HG03520 (cell line): ENCODE measurements around the gene EXOC4.

ENCODE experiments used
- ATAC-seq: cut with Tn5 transposase; IDR thresholded peaks from one replicate; pipeline ENCODE4 v1.9.1; 2021; ENCODE audit warnings: mild to moderate bottlenecking, moderate library complexity; ENCODE audit not compliant: unreplicated experiment

Gene EXOC4

GRCh38 chr7:133741078-133741477, 488.2 kb downstream of the EXOC4 start:
- no peak for ATAC-seq

- ATAC-seq = no peak
These were observed 488.8 kb downstream of the EXOC4 start for GRCh38 chr7:133741703-133742102.

DNA sequence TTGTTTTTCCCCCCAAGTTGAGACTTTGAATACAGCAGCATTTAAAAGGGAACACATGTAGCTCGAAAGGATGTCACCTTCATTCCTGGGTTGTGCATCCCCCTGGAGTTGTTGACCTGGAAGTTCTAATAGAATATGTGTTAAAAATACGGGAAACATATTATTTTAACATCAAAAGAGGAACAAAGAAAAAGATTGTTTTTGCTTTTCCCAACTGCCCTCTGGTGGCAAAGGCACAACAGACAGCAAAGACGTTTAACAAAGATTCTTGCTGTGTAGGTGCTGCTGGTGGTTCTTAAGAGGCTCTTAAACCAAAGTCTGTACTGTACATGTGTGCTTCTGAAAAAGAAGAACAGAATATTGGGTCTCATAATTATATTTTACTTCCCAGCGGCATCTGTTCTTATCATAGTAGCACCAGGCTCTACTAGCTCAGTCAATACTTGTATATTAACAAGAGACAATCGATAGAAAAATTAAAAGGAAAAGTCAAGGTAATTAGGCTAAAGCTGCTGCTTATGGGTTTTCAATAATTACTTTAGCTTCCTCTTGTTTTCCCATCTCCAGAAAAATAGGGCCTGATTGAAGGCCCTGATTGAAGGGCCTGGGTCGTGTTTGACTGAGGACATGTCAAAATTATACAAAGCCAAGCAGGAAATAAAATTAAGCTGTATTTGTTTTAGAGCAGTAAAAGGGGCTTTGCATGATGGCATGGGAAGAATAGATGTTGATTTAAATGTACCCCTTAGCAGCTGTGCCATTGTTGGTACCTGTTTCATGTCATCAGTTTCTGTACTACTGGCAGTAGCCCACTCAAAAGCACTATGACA, 490.0 kb downstream of the EXOC4 start:
- ATAC-seq = no peak

DNA sequence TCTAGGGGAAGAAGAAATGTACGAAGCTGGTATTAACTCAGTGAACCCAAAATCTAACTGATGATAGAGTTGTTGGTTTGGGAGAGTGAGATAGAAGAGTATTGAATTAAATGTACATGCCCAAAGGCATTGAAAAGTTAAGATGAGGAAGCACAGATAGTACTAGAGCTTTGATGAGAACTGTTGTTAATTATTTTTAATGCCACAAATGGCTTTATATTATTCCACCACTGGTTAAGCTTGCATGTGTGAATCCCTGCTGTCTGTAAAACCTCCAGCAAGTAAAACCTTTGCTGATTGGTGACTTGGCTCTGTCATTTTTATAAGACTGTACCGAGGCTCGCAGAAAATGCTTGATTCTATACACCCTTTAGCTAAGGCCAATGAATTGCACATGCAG, 491.6 kb downstream of the EXOC4 start:
- ATAC-seq = no peak

- ATAC-seq = no peak
These were observed 493.4 kb downstream of the EXOC4 start for GRCh38 chr7:133746305-133746704.

GRCh38 chr7:133746847-133747246, 494.0 kb downstream of the EXOC4 start:
- no peak for ATAC-seq

DNA sequence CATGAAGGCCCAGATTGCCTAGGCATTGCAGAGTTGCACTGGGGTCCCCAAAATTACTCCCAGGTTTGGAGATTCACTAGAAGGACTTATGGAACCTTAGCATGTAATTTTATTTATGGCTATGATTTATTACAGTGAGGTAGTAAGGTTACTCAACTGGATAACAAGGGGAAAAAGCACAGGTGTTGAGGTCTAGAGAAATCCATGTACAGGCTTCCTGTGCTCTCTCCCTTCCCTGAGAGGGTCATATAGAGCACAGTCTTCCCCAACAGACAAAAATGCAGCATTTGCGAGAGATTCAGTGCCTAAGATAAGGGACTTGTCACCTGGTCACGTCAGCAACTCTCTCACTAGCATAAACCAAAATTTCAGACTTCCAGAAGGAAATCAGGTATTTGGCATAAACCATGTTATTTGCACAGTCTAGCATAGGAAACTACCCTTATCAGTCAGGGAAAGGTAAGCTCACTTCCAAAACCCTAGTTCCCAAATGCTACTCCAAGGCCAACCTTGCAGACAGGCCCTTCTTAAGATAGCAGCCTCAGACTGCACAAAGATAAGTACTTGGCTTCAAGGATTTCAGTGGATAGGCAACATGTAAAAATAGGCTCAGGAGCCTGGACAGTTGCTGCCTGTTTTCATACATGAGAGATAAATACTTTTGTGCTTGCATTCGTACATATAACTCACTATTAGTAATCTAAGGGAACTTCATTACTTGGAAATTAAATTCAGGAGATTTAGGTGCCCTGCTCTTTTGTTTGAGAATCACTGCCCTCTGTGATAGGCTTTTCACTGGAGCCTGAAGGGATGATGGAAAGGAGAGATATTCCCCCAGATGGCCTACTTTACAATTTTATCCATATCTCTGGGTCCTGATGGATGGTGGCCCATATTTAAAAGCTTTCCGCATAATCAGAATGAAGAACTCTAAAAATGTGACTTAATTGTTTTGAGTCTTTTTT, 495.8 kb downstream of the EXOC4 start:
- ATAC-seq = no peak

DNA sequence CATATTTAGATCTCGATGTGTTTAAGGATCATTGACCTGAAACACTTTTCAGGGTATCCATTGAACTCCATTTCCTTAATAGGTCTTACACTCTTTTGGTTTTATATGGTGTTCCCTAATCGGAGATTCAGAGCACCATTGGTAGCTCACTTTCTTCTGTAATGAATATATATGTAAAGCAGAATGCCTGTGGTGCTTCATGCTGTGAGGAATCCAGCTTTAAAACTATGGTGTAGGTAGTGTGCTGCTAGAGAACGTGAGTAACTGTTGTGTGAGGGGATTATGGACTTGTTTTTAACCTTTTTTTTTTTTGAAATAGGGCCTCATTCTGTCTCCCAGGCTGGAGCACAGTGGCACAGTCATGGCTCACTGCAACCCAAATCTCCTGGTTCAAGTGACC, 497.4 kb downstream of the EXOC4 start:
- no peak for ATAC-seq

GRCh38 chr7:133751079-133751478, 498.2 kb downstream of the EXOC4 start:
- ATAC-seq = no peak

- no peak for ATAC-seq
These were observed 500.6 kb downstream of the EXOC4 start for GRCh38 chr7:133753513-133753912.

DNA sequence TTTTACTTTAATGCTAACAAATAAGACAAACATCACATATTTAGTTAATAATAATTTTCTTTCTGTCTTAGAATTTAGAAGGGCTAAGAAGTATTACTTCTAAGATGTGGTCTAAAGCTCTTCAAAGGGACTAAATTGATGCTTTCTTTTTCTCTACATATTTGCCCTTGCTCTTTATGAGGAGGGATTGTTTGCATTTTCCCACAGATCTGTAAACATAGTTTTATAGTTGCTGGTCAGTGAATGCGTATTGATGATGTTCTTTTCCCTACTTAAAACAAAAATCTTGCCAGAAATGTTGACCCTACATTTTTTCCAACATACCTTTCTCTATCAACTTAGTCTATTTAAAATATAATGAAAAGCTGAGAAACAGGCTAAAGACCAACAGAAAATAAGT, 501.8 kb downstream of the EXOC4 start:
- ATAC-seq = no peak

GRCh38 chr7:133755901-133756300, 503.0 kb downstream of the EXOC4 start:
- ATAC-seq = no peak

- ATAC-seq = no peak
These were observed 508.6 kb downstream of the EXOC4 start for GRCh38 chr7:133761443-133761842.

DNA sequence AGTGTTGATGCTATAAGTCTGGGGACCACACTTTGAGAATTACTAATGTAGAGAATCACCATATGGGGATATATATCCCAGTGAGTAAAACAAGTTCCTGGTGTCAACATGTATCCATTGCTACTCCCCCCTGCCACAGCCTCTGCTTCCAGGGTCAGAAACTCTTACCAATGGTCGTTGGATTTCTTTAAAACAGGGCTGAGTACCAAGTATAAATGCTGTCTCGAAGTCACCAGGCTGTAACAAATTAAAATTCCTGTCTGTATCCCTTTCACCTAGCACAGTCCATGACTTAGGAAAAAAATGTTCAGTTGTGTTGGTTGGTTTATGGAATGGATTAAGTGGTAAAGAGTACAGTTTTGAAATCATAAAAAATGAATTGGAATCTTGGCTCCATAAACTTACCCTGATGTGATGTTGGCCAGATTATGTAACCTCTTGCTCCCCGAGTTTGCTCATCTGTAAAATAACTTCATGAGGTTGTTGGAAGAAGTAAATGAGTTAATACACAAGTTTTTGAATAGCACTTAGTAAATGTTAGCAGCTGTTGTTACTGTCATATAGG, 510.3 kb downstream of the EXOC4 start:
- no peak for ATAC-seq

DNA sequence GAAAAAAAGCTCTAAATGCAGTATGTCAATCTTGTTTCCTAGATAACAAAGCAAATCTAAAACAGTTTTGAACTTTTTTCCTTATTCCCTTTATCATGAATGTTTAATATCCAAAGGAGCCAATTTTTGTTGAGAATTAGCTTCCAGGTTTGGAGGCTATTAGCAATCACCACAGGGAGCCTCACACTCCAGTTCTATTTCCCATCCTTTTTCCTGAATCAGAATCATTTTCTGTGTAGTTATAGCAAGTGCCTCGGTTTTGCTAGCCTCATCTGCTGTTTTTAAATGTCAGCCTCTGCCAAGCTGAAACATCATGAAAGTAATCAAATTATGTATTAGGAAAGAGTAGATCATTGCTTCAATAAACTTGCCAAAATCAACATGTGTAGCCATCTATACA, 516.8 kb downstream of the EXOC4 start:
- ATAC-seq = no peak

DNA sequence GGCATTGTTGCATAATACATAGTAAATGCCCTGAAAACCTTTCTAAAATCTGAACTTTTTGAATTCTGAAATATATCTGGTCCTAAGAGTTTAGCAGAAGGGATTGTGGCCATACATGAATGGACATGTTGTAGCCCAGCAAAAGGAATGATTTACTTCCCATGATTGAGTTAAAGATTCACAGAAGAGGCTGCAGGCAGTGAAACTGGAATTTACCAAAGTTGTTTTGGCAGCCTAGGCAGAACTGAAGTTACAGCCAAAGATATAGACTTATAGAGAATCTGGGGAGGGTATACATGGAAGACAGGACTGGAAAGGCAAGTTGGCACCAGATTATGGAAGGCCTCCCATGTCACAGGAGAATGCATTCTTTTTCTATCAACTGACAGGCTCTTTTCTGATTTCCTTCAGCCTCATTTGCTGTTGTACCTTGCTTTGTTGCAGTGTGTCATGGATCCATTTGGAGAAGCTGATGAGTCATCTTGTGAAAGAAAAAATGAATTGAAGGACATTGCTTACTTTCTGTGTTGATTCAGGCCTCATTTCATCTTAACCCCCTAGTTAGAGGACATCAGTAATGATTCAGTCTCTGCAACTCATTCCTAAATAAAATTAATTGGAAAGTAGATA, 518.1 kb downstream of the EXOC4 start:
- ATAC-seq = no peak

- no peak for ATAC-seq
These were observed 519.0 kb downstream of the EXOC4 start for GRCh38 chr7:133771788-133772419.

DNA sequence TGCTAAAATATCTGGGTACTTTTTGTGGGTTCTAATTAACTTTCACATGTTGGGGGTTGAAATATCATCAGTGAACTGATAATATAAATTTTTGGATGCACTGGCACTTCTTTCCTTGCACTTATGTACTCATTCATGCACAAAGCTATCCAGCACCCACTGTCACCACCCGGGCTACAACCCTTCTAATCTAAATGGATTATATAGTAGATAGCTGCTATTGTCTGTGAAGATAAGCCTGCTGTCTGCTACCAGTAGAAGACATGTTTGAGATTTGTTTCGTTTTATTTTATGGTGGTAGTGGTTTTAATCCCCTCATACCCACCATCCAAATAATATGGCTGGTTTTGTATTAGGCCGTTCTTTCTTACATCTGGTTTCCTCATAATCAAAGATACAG, 520.7 kb downstream of the EXOC4 start:
- ATAC-seq = no peak

DNA sequence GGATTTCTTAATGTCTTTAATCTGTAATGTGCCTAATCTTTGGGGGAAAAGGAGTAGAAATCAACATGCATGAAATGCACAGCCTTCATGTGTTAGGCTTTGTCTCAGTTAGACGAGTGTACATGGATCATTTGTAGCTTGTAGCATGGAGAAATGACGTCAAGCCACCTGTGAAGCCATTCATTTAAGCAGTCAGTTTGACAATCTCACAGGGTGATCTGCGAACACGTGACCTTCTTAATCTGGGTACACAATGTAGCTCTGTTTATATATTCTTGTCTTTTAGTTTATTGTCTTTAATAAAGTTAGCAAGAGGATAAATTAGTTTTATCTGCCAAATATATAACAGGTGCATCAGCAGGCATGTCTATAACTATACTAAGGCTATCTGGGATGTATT, 522.3 kb downstream of the EXOC4 start:
- ATAC-seq = no peak

DNA sequence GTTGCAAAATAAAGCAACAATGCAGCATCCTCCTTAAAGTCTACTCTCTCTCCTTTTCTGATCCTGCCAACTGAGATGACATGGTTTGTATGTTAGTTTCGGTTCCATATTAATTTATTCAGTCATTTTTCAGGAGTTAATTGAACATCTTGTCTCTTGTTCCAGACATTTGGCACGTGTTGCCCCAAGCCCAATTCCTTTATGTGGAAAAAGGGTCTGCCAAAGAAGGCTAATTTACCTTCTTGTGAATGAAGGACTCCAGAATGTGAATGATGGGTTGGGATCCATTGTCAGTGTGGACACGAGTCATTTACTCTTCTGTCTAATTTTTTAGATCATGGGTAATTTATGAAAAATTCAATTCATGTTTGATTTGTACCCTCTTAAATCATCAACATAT, 523.4 kb downstream of the EXOC4 start:
- no peak for ATAC-seq

GRCh38 chr7:133777701-133778100, 524.8 kb downstream of the EXOC4 start:
- no peak for ATAC-seq
